GM20000 (cell line): ENCODE measurements around the gene RYK.

Experiments used
- DNase-seq: peaks from one replicate; pipeline ENCODE4 v3.0.0; 2012; ENCODE audit warnings: low spot score
- CTCF ChIP-seq: IDR thresholded peaks from 2 replicates; pipeline ENCODE4 v1.5.1; 2012; ENCODE audit warnings: mild to moderate bottlenecking, control low read depth; ENCODE audit errors: extremely low read depth, missing control alignments

RYK gene

GRCh38 chr3:134147411-134147810 lies 103.2 kb downstream of the RYK start:
- no peak for DNase-seq
- no peak for TF ChIP-seq CTCF

- DNase-seq = no peak
- no peak for TF ChIP-seq CTCF
Measured at GRCh38 chr3:134146666-134147065, 104.0 kb downstream of the RYK start.

GRCh38 chr3:134145183-134145582 lies 105.5 kb downstream of the RYK start:
- no peak for TF ChIP-seq CTCF
- no peak for DNase-seq

GRCh38 chr3:134144694-134145093 lies 106.0 kb downstream of the RYK start:
- TF ChIP-seq CTCF = no peak
- DNase-seq = no peak

GRCh38 chr3:134143828-134144401 lies 106.7 kb downstream of the RYK start:
- DNase-seq = no peak
- no peak for TF ChIP-seq CTCF

GRCh38 chr3:134136604-134137003 lies 114.1 kb downstream of the RYK start:
- no peak for TF ChIP-seq CTCF
- DNase-seq = no peak

- no peak for DNase-seq
- TF ChIP-seq CTCF = no peak
Measured at GRCh38 chr3:134134698-134135415, 115.8 kb downstream of the RYK start.
